ENCODE results near the gene HBQ1.

DNA sequence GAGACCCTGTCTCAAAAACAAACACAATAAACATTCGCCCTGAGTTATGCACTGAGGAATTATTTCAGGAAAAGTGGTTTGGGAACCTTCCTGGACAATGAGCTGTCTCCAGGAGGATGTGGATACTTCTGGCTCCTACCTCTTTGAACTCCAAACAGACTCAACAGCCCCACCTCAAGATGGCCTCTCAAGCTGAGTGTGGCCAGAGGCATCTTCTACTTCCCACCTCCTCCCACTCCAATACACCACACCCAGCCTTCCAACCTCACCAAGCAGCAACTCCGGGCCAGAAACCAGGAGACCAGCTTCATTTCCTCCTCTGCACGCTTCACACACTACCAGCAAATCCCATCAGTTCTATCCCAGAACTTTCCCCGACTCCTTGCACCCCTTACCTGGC is 11.6 kb downstream of the HBQ1 start:
- TF ChIP-seq, protein P1, sequence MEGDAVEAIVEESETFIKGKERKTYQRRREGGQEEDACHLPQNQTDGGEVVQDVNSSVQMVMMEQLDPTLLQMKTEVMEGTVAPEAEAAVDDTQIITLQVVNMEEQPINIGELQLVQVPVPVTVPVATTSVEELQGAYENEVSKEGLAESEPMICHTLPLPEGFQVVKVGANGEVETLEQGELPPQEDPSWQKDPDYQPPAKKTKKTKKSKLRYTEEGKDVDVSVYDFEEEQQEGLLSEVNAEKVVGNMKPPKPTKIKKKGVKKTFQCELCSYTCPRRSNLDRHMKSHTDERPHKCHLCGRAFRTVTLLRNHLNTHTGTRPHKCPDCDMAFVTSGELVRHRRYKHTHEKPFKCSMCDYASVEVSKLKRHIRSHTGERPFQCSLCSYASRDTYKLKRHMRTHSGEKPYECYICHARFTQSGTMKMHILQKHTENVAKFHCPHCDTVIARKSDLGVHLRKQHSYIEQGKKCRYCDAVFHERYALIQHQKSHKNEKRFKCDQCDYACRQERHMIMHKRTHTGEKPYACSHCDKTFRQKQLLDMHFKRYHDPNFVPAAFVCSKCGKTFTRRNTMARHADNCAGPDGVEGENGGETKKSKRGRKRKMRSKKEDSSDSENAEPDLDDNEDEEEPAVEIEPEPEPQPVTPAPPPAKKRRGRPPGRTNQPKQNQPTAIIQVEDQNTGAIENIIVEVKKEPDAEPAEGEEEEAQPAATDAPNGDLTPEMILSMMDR (IDR thresholded peaks at IDR 0.05), result no peak
- no peak for TF ChIP-seq POLR2A (IDR thresholded peaks at IDR 0.05)
- no peak for TF ChIP-seq EP300 (IDR thresholded peaks at IDR 0.05)
